Tibial nerve (tissue), 4 donors: ENCODE measurements around the gene SLC25A21.

Source experiments
- EP300 ChIP-seq, 2 donors: sonication (generic); formaldehyde crosslinking; IDR thresholded peaks; one replicate each; pipeline ENCODE4 v1.6.1; 2017; ENCODE audit warnings: antibody characterized with exemption in 2 of 2, mild to moderate bottlenecking in 1 of 2
- POLR2A ChIP-seq, 2 donors: fragments of 450-650 bp; IDR thresholded peaks; one replicate each; pipeline ENCODE4 v1.6.1; 2017; ENCODE audit warnings: antibody characterized with exemption in 2 of 2, mild to moderate bottlenecking in 2 of 2, moderate library complexity in 2 of 2
- TF ChIP-seq, protein P1 (sequence below), 5 experiments: fragments of 200-600 bp in 3 of 5; fragments of 450-650 bp in 2 of 5; sonication (generic) in 3 of 5; IDR thresholded peaks; one replicate each; pipeline ENCODE4 v1.5.1; 2016 to 2019; ENCODE audit warnings: antibody characterized with exemption in 5 of 5, mild to moderate bottlenecking in 3 of 5, moderate library complexity in 2 of 5

DNA sequence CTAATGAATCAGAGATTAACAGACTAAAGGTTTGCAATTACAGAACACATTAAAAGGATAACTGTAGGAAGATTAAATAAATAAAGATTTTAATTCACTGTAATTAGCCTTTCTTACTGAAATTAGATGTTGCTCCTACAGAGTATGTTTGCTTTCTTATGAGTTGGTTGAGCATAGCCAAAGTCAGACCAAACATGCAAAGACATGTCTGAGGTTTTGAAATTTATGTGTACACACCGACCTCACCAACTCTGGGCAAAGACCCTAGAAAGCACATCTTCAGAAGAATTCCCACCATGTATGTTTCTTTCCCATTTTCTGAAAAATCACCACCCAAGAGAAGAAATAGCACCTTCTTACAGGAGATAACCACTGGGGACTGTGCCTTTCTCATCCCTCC is 351.5 kb downstream of the SLC25A21 start:
- TF ChIP-seq, protein P1, sequence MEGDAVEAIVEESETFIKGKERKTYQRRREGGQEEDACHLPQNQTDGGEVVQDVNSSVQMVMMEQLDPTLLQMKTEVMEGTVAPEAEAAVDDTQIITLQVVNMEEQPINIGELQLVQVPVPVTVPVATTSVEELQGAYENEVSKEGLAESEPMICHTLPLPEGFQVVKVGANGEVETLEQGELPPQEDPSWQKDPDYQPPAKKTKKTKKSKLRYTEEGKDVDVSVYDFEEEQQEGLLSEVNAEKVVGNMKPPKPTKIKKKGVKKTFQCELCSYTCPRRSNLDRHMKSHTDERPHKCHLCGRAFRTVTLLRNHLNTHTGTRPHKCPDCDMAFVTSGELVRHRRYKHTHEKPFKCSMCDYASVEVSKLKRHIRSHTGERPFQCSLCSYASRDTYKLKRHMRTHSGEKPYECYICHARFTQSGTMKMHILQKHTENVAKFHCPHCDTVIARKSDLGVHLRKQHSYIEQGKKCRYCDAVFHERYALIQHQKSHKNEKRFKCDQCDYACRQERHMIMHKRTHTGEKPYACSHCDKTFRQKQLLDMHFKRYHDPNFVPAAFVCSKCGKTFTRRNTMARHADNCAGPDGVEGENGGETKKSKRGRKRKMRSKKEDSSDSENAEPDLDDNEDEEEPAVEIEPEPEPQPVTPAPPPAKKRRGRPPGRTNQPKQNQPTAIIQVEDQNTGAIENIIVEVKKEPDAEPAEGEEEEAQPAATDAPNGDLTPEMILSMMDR (IDR thresholded peaks at IDR 0.05): no peak
- TF ChIP-seq EP300 (IDR thresholded peaks at IDR 0.05) (no peak), POLR2A (IDR thresholded peaks at IDR 0.05) (no peak)
